H9 (cell line): Measurements from ENCODE around the gene CYP2U1. TPM values are rescaled to one million over a fixed set of nuclear protein-coding genes. Genes with fewer than 3 reads are reported as not detected.
A peak's percentile ranks its signal among the peaks of the same experiment; 100 is the strongest.

Source experiments
- DNase-seq: peaks from one replicate; pipeline ENCODE4 v3.0.0-alpha.2; 2017
- H2AFZ ChIP-seq: one replicate; pipeline ENCODE4 v1.6.1; 2013; ENCODE audit warnings: mild to moderate bottlenecking, low read length, control low read depth, moderate library complexity
- H2AK5ac ChIP-seq: 2 replicates; pipeline ENCODE4 v1.6.1; 2013; ENCODE audit warnings: low read length, control low read depth, mixed read lengths; ENCODE audit not compliant: insufficient read length
- H2BK120ac ChIP-seq: one replicate; pipeline ENCODE4 v1.6.1; 2013; ENCODE audit warnings: low read depth, mild to moderate bottlenecking, low read length, control low read depth, inconsistent platforms; ENCODE audit not compliant: poor library complexity, severe bottlenecking
- H2BK12ac ChIP-seq: 2 replicates; pipeline ENCODE4 v1.6.1; 2013; ENCODE audit warnings: low read length, control low read depth, mixed read lengths, low read depth; ENCODE audit not compliant: insufficient read length
- H2BK15ac ChIP-seq: 2 replicates; pipeline ENCODE4 v1.6.1; 2013; ENCODE audit warnings: low read depth, low read length, control low read depth
- H2BK20ac ChIP-seq: one replicate; pipeline ENCODE4 v1.6.1; 2013; ENCODE audit warnings: low read depth, mild to moderate bottlenecking, low read length, control low read depth, inconsistent platforms; ENCODE audit not compliant: poor library complexity, severe bottlenecking
- H2BK5ac ChIP-seq: 2 replicates; pipeline ENCODE4 v1.6.1; 2013; ENCODE audit warnings: low read length, control low read depth, mixed read lengths; ENCODE audit not compliant: insufficient read length
- H3K14ac ChIP-seq: 2 replicates; pipeline ENCODE4 v1.6.1; 2013; ENCODE audit warnings: low read length, control low read depth; ENCODE audit not compliant: insufficient read depth
- H3K18ac ChIP-seq: 2 replicates; pipeline ENCODE4 v1.6.1; 2013; ENCODE audit warnings: low read depth, mild to moderate bottlenecking, mixed read lengths, low read length, control low read depth; ENCODE audit not compliant: insufficient read length
- H3K23ac ChIP-seq: 2 replicates; pipeline ENCODE4 v1.6.1; 2013; ENCODE audit warnings: low read length, control low read depth, mixed read lengths, low read depth; ENCODE audit not compliant: insufficient read length
- H3K23me2 ChIP-seq: 2 replicates; pipeline ENCODE4 v1.6.1; 2013; ENCODE audit warnings: low read depth, mild to moderate bottlenecking, mixed read lengths, low read length, control low read depth; ENCODE audit not compliant: insufficient read length, poor library complexity, severe bottlenecking
- H3K27ac ChIP-seq: 2 replicates; pipeline ENCODE4 v1.5.1; 2013; ENCODE audit warnings: low read length, control low read depth, mixed read lengths, low read depth; ENCODE audit not compliant: insufficient read length
- H3K27me3 ChIP-seq: 2 replicates; pipeline ENCODE4 v1.6.1; 2013; ENCODE audit warnings: low read length, control low read depth, inconsistent platforms; ENCODE audit not compliant: insufficient read depth
- H3K4ac ChIP-seq: 2 replicates; pipeline ENCODE4 v1.6.1; 2013; ENCODE audit warnings: low read depth, mild to moderate bottlenecking, control low read depth, inconsistent platforms, low read length, moderate library complexity
- H3K4me1 ChIP-seq: 2 replicates; pipeline ENCODE4 v1.6.1; 2013; ENCODE audit warnings: low read length, control low read depth, inconsistent platforms; ENCODE audit not compliant: insufficient read depth
- H3K4me2 ChIP-seq: 2 replicates; pipeline ENCODE4 v1.6.1; 2013; ENCODE audit warnings: low read length, control low read depth, mixed read lengths; ENCODE audit not compliant: insufficient read length, insufficient read depth
- H3K56ac ChIP-seq: 2 replicates; pipeline ENCODE4 v1.6.1; 2013; ENCODE audit warnings: low read depth, mild to moderate bottlenecking, mixed read lengths, low read length, control low read depth; ENCODE audit not compliant: insufficient read length
- H3K79me1 ChIP-seq: 2 replicates; pipeline ENCODE4 v1.6.1; 2013; ENCODE audit warnings: low read depth, mild to moderate bottlenecking, moderate library complexity, low read length, control low read depth, inconsistent platforms; ENCODE audit not compliant: insufficient read depth, poor library complexity, severe bottlenecking
- H3K79me2 ChIP-seq: 2 replicates; pipeline ENCODE4 v1.6.1; 2013; ENCODE audit warnings: low read length, control low read depth, inconsistent platforms; ENCODE audit not compliant: insufficient read depth
- H3K9ac ChIP-seq: 2 replicates; pipeline ENCODE4 v1.6.1; 2013; ENCODE audit warnings: low read length, control low read depth, mixed read lengths; ENCODE audit not compliant: insufficient read length; ENCODE audit errors: extremely low read depth
- H3K9me3 ChIP-seq: one replicate; pipeline ENCODE4 v1.6.1; 2013; ENCODE audit warnings: low read depth, low read length, inconsistent platforms; ENCODE audit not compliant: control insufficient read depth
- H3T11ph ChIP-seq: one replicate; pipeline ENCODE4 v1.6.1; 2013; ENCODE audit warnings: mild to moderate bottlenecking, low read length, control low read depth, inconsistent platforms
- H4K20me1 ChIP-seq: one replicate; pipeline ENCODE4 v1.6.1; 2013; ENCODE audit not compliant: control insufficient read depth, insufficient read length, insufficient read depth
- H4K5ac ChIP-seq: 2 replicates; pipeline ENCODE4 v1.6.1; 2013; ENCODE audit warnings: low read depth, mild to moderate bottlenecking, mixed read lengths, low read length, control low read depth; ENCODE audit not compliant: insufficient read length
- H4K8ac ChIP-seq: replicated peaks from 2 replicates; pipeline ENCODE4 v1.6.1; 2013; ENCODE audit warnings: low read length, control low read depth, mixed read lengths, low read depth; ENCODE audit not compliant: insufficient read length
- H4K91ac ChIP-seq: 2 replicates; pipeline ENCODE4 v1.6.1; 2013; ENCODE audit warnings: low read depth, mild to moderate bottlenecking, moderate library complexity, mixed read lengths, low read length, control low read depth; ENCODE audit not compliant: insufficient read length
- H3K27ac Mint-ChIP-seq, 3 experiments: 2 replicates in 2 of 3; 3 replicates in 1 of 3; pipeline ENCODE4 v1.8.0; 2020 to 2021; ENCODE audit warnings: mixed read lengths in 3 of 3, mild to moderate bottlenecking in 1 of 3, moderate library complexity in 1 of 3
- H3K27me3 Mint-ChIP-seq: 2 replicates; pipeline ENCODE4 v1.8.0; 2021; ENCODE audit warnings: low read depth, mild to moderate bottlenecking, moderate library complexity, mixed read lengths
- H3K36me3 Mint-ChIP-seq, 3 experiments: 2 replicates in 2 of 3; 3 replicates in 1 of 3; pipeline ENCODE4 v1.8.0; 2020 to 2021; ENCODE audit warnings: low read depth in 3 of 3, mixed read lengths in 3 of 3; ENCODE audit not compliant: insufficient read depth in 1 of 3
- H3K4me1 Mint-ChIP-seq, 2 experiments: 2 replicates each; pipeline ENCODE4 v1.8.0; 2020; ENCODE audit warnings: mixed read lengths in 2 of 2
- H3K4me3 Mint-ChIP-seq, 2 experiments: 2 replicates in 1 of 2; 3 replicates in 1 of 2; pipeline ENCODE4 v1.8.0; 2020 to 2021; ENCODE audit warnings: mild to moderate bottlenecking in 2 of 2, mixed read lengths in 2 of 2, moderate library complexity in 1 of 2
- H3K9me3 Mint-ChIP-seq, 2 experiments: 2 replicates in 1 of 2; 3 replicates in 1 of 2; pipeline ENCODE4 v1.8.0; 2020; ENCODE audit warnings: mild to moderate bottlenecking in 2 of 2, mixed read lengths in 2 of 2, moderate library complexity in 1 of 2
- CTCF ChIP-seq: fragments of 200-600 bp; sonication (generic); conservative IDR thresholded peaks from 3 replicates; pipeline ENCODE4 v1.8.0; 2021; ENCODE audit warnings: antibody characterized with exemption, mild to moderate bottlenecking
- WGBS: extraction: QIAGEN DNeasy Blood & Tissue Kit; methylation state at CpG from one replicate; pipeline ENCODE4 v1.1.7; 2013; ENCODE audit warnings: missing lambda C conversion rate, low lambda C conversion rate, mixed read lengths; ENCODE audit not compliant: insufficient read length; ENCODE audit errors: extremely low coverage; 5-methylcytosine and 5-hydroxymethylcytosine counted together
- total RNA-seq: library from RNA; stranded (reverse); gene quantifications from 2 replicates; pipeline ENCODE4 v1.2.1, GENCODE V29; 2021

The CYP2U1 gene
- total RNA-seq, 1 experiment from 2014 or later = 9.6 TPM

- Histone ChIP-seq H3K79me2 (no peaks in the 10 kb centered on the region), H2BK15ac (no peak overlapping the region), H3K14ac (no peak overlapping the region), H2BK5ac (no peak overlapping the region), H3K9me3 (peaks cover 5% of the 10 kb centered on the region), H2BK12ac (no peak overlapping the region), H3K23me2 (no peaks in the 10 kb centered on the region), H2BK120ac (no peak overlapping the region), H4K20me1 (no peaks in the 10 kb centered on the region), H3K23ac (no peak overlapping the region), H3K9ac (no peak overlapping the region), H3K18ac (no peak overlapping the region), H4K8ac (no peak overlapping the region), H3K79me1 (no peaks in the 10 kb centered on the region), H2AFZ (no peak overlapping the region), H3K4ac (no peak overlapping the region), H3T11ph (no peak overlapping the region), H3K4me2 (no peak overlapping the region), H4K5ac (no peak overlapping the region), H3K27me3 (no peaks in the 10 kb centered on the region), H3K27ac (no peak overlapping the region), H4K91ac (no peak overlapping the region), H3K4me1 (peaks cover 2% of the 10 kb centered on the region; the same call in 1 of the 2 replicates), H3K56ac (no peak overlapping the region), H2BK20ac (peak overlapping the region; percentile 14), H2AK5ac (no peak overlapping the region)
- H3K9me3 Mint-ChIP-seq = peaks cover 30 to 32% of the 10 kb centered on the region in 2 experiments
- WGBS = no CpG with 5 or more reads among the region's 4 CpGs
- H3K27ac Mint-ChIP-seq = no peak overlapping the region
- no peak overlapping the region for H3K4me3 Mint-ChIP-seq
- peaks cover 23 to 37% of the 10 kb centered on the region in 2 experiments for H3K4me1 Mint-ChIP-seq
- TF ChIP-seq CTCF = no peak
- H3K27me3 Mint-ChIP-seq = no peaks in the 10 kb centered on the region
- peaks cover 24 to 52% (median 34%) of the 10 kb centered on the region in 3 experiments for H3K36me3 Mint-ChIP-seq
- no peak for DNase-seq
Measured at GRCh38 chr4:107893171-107894137, 37.9 kb upstream of the CYP2U1 start.
